ENCODE data around the gene ZC2HC1B.

- no peak for TF ChIP-seq RAD21 (IDR thresholded peaks at IDR 0.05; ENCODE audit: low read length)
- TF ChIP-seq POLR2AphosphoS5 (IDR thresholded peaks at IDR 0.05; ENCODE audit: low read depth, low read length) = no peak
- no peak for TF ChIP-seq CTCF (IDR thresholded peaks at IDR 0.05)
- no peak for TF ChIP-seq EP300 (IDR thresholded peaks at IDR 0.05; ENCODE audit: borderline replicate concordance in 1 of 2, low read depth in 1 of 2, low read length in 1 of 2)
- no peak for TF ChIP-seq GABPA (IDR thresholded peaks at IDR 0.05; ENCODE audit: low read depth)
- TF ChIP-seq ZBTB33 (IDR thresholded peaks at IDR 0.05; ENCODE audit: borderline replicate concordance, low read depth) = no peak
- no peak for TF ChIP-seq FOXM1 (IDR thresholded peaks at IDR 0.05; ENCODE audit: low read depth)
- no peak for TF ChIP-seq CHD2 (IDR thresholded peaks at IDR 0.05; ENCODE audit: low read length, partially characterized antibody)
- TF ChIP-seq PBX3 (IDR thresholded peaks at IDR 0.05) = no peak
- no peak for TF ChIP-seq NRF1 (IDR thresholded peaks at IDR 0.05; ENCODE audit: low read depth, low read length)
- TF ChIP-seq MAX (IDR thresholded peaks at IDR 0.05; ENCODE audit: low read depth) = no peak
- TF ChIP-seq NFIC (IDR thresholded peaks at IDR 0.05; ENCODE audit: borderline replicate concordance) = no peak
- TF ChIP-seq MEF2A (IDR thresholded peaks at IDR 0.05; ENCODE audit: borderline replicate concordance, low read depth) = no peak
- no peak for TF ChIP-seq REST (IDR thresholded peaks at IDR 0.05; ENCODE audit: low read depth, low read length)
These were observed 20.1 kb downstream of the ZC2HC1B start for GRCh38 chr6:143884216-143884900.
